NCI-H345 (cell line): ENCODE results near the gene ANKS6.

Experiments
- DNase-seq: peaks from one replicate; lab custom pipeline; 2025; lab: John Stamatoyannopoulos, UW

Gene ANKS6

GRCh38 chr9:98815391-98815951 lies 19.1 kb upstream of the ANKS6 start:
- DNase-seq, result no peak

- no peak for DNase-seq
These were observed 14.8 kb upstream of the ANKS6 start for GRCh38 chr9:98811051-98811650.

GRCh38 chr9:98810102-98810842 lies 13.9 kb upstream of the ANKS6 start:
- DNase-seq, result no peak

DNA sequence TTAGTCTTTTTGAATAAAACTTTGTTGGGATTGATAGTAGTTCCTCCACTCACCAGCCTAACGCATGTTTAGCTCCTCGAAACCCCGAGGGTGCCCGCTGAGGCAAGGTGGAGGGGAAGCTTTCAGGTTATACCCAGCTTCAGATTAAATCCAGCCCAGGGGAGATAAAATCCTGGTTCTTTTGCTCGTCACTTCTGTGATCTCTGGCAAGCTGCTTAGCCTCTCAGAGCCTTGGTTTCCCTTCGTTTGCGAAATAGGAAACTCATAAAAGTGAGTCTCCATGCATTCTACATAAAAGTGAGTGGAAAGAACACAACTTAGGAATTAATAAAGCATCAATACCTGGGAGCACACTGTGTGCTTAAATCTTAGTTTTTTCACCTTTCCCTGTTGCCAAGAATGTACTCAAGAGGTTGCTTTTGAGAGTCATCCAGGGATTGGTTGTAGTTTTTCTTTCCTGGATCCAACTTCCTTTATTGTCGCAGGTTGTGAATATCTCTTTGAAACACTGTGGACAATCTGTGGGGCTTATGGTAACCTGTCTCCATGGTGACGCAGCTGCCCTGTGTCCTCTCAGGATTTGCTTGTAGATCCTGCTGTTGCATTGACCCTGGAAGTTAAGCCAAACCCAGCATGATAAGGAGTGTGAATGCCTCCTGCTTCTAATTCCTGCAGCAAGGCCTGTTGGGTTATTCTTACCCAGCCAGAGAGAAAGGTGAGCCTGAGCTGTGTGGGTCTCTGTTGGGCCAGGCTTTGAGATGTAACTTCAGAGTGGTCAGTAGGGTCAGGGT lies 13.2 kb upstream of the ANKS6 start:
- no peak for DNase-seq

DNA sequence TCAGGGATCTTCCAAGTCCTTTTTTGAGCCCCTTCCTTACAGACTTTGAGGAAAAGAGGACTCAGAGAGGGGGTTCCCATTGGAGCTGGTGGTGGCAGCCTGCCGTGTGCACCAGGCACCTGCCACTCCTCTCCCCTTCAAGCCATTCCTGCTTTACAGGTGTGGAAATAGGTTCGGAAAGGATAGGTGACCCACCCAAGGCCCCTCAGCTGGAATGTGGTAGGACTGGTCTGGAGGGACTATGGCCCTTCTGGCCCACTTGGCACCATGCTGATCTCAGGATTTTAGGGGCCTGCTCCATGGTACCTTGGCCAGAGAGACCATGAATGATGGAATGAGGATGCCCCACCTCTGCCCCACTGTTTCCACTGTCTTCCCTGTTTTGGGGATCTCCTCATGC lies 12.5 kb upstream of the ANKS6 start:
- DNase-seq, result no peak

DNA sequence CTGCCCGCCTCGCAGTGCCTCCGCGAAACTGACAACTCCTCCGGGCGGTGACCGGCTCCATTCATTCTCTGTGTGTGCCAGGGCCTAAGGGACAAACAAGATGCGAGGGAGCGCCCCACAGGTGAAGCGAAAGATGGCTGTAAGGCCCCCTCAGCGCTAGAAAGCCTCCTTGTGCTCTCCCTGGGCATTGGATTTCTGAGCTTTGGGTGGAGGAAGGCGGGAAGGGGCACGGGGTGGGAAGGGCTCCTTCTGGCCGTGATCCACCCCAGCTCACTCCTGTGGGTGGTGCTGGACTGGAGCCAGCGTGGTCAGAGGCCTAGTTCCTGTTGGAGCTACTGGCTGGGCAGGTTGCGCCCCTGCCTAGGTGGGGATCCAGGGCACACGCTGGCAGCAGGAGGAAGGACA lies 12.1 kb upstream of the ANKS6 start:
- DNase-seq, result peak; percentile 29

- peak; percentile 40 for DNase-seq
These were observed 11.4 kb upstream of the ANKS6 start for GRCh38 chr9:98807814-98808195.

DNA sequence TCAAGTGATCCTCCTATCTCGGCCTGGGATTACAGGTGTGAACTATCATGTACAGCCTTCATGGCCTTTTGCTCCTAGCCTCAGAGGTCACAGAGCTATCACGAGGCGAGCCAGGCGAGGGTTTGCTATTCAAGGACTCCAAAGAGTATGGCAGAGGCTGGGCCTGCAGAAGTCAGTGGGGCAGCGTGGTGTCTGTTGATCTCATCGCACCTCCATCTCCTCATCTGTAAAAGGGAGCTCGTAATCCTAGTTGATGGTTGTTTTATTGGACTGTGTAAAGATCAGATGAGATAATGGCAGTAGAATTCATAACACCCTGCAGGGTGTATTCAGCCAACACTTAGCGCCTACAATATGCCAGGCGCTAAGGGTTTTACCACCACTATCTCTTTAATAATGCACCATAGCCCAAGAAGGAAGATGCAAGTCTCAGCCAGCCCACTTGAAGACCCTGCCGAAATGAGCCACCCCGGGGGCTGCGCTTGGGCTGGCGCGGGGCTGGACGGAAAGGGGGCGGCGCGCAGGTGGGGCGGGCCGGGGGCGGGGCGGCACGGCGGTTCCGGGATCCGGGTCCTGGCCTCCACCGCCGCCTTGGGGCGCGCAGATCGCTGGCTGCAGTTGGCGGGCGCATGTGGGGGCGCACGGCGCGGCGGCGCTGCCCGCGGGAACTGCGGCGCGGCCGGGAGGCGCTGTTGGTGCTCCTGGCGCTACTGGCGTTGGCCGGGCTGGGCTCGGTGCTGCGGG lies 10.9 kb upstream of the ANKS6 start, which contains the start of gene GALNT12:
GALNT12 (plus strand) TSS at position 601 of the 744 bp plus-strand sequence; CDS start at position 630, 29 bp downstream.
- DNase-seq, result peak; percentile 71

GRCh38 chr9:98806394-98807035 lies 10.2 kb upstream of the ANKS6 start:
- DNase-seq, result no peak

DNA sequence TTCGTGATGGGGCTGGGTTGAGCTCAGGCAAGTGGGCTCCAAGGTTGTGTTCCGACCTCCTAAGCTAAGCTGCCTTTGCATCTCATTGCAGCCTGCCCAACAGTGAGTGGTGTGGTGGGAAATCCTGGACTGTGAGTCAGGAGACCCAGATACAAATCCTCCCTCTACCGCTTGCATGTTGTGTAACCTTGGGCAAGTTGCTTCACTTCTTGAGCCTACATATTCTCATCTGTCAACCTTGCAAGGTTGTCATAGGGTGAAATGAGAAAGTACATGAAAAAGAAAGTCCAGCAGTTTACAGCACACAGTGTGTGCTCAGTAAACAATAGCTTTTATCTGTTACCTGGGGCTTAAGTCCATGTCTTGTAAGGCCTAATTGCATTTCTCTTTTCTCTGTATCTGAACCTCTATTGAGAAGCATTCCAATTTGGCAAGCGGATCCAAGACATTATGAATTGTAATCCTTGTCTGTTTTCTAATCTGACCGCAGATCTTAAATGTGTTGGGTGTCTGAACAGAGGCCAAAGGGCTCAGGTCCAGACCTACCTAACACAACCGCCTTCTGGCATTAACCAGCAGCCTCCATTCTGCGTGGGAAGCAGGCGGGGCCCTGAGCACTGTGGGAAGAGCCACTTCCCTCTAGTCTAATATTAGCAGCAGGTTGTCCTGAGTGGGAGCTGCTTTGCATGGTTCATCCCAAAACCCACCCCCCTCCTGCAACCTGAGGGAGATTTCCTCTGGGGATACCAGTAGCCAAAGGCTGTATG lies 9.3 kb upstream of the ANKS6 start:
- no peak for DNase-seq

DNA sequence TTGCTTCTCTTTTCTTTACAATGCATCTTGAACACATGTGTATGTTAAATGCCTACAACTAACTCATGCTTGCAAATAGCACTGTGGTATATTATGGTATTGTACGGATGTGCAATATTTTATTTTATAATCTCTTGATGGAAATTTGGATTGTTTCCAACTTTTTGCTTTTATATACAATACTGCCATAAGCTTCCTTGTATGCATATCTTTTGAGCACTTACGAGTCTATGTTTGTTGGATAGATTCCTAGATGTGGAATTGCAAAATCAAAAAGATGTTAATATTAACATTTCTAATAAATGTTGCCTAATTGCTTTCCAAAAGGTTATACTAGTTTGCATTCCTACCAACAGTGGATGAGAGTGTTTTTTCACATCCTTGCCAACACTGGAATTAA lies 7.7 kb upstream of the ANKS6 start:
- no peak for DNase-seq

DNA sequence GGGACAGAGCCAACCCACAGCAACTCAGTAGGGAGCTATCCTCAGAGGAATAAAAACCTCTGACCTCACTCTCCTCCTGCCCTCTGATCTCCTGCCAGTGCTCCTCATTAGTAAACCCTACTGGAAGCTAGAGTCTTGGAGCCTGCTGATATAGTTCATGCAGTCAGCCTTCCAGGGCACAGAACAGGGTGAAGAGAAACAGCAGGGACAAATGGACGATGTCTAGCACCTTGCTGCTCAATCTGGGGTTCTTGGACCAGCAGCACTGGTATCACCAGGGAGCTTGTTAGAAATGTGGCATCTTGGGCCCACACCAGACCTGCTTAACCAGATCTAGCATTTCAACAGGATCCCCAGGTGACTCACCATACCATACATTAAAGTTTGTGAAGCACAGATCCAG lies 5.6 kb upstream of the ANKS6 start:
- no peak for DNase-seq

GRCh38 chr9:98801561-98801960 lies 5.2 kb upstream of the ANKS6 start:
- DNase-seq, result no peak

GRCh38 chr9:98798254-98798653 lies 1.9 kb upstream of the ANKS6 start:
- no peak for DNase-seq

DNA sequence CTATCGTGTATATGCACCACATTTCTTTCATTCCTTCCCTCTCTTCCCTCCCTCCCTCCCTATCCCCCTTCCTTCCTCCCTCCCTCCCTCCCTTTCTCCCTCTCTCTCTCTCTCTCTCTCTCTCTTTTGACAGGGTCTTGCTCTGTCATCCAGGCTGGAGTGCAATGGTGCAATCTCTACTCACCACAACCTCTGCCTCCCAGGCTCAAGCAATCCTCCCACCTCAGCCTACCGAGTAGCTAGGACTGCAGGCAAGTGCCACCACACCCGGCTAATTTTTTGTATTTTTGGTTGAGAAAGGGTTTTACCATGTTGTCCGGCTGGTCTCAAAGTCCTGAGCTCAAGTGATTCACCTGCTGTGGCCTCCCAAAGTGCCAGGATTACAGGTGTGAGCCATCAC lies 1.1 kb upstream of the ANKS6 start:
- DNase-seq, result no peak

DNA sequence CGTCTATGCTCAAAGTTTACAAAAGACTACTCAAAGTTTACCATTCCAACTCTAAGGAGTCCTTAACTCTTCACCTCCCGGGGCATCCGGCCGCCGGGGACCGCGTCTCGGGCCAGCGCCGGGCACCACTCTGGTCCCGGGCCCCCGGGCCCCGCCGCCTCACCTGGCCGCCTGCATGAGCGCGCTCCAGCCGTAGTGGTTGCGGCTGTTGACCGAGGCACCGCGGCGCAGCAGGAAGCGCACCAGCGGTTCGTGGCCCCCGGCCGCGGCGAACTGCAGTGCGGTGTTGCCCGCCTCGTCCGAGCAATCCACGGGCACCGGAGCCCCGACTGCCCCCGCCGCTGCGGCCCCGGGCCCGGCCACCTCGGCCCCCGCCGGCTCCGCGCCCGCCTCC lies 388 bp downstream of the ANKS6 start:
- DNase-seq, result no peak

DNA sequence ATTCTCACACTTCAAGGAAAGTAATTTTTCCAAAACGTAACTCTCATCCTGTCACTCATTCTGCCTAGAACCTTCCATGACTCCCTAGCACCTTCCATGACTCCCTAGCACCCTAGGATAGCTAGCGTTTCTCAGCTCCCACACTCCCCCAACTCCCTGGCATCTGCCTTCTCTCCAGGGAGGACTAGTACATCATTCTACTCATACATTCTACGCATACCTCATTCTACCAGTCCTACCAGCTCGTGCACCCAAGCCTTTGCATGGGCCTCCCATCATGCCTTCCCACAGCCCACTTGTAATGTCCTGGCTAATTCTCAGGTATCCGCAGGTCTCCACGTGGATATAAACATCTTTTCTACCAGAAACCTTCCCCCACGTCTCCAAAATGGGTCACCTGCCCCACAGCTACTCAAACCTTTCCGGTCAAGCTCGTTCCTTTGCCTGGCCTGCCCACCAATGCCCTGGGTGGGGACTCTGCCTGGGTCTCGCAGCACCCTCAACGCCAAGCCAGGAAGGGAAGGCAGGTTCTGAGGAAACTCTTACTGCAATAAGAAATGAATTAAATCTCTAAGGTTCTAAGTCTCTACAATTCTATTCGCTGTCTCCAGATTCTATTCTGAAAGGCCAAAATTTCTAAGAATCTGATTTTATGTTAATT lies 930 bp downstream of the ANKS6 start:
- no peak for DNase-seq

- no peak for DNase-seq
These were observed 1.6 kb downstream of the ANKS6 start for GRCh38 chr9:98794802-98795201.

GRCh38 chr9:98793031-98793430 lies 3.3 kb downstream of the ANKS6 start:
- DNase-seq, result no peak
